T follicular helper cell (primary cell): ENCODE measurements around the gene ARHGAP6.
"Not testable (repeated sequence)": the region's sequence is repeated elsewhere in the genome, so short reads cannot be mapped to it uniquely, and the experiment has no call there.

Experiments
- DNase-seq: peaks from one replicate; pipeline ENCODE4 v3.0.0-alpha.2; 2020; ENCODE audit warnings: low read depth

Gene ARHGAP6

DNA sequence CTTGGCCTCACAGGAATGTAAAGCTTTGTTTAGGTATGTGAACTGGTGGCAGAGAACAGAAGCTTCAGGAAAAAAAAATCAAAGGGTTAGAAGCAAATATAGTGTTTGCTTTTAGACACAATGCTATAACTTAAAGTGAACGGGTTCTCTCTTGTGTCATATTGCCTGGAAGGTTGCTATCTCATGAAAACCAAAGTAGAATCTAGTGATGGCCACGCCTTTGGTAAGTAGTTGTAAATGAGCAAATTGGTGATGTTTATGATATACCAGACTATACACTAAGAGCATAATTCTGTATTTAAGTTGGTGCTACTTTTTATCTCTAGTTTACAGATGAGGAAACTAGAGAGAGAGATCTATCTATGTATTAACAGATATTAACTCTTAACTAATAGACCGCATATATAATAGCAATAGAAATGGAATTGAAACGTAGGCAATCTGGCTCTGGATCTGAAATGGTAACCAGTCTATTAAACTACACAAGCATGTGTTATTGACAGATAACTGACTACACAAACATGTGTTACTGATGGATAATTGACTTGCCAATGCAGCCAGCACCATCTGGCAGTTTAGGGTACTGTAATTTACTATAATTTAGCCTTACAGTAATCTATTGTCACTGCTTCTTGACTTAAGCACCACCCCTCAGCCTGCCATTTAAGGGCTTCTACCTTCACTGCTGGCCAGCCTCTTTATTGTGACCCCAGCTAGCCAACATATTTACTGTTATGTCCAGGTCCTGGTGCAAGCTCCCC, 513.7 kb downstream of the ARHGAP6 start:
- no peak for DNase-seq

DNA sequence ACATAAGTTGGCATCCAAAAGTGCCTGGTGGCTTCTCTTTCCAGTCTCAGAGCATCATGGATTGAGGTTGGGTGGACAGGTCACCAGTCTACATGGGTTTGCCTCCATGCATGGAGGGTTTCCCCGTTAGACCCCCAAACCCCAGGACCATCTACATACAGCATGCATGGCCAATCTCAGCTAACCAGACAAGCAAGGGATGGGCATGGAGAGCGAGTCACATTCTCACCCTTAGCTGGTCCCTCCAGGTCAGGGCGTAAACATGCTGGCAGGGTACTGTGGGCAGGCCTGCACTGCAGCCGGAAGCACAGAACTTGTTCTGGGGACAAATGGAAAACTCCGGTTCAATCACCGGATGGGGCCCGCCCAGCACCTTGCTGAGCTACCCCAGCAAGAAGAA, 517.3 kb downstream of the ARHGAP6 start:
- DNase-seq, result no peak

- DNase-seq, result no peak
Measured at GRCh38 chrX:11146411-11146810, 519.3 kb downstream of the ARHGAP6 start.

DNA sequence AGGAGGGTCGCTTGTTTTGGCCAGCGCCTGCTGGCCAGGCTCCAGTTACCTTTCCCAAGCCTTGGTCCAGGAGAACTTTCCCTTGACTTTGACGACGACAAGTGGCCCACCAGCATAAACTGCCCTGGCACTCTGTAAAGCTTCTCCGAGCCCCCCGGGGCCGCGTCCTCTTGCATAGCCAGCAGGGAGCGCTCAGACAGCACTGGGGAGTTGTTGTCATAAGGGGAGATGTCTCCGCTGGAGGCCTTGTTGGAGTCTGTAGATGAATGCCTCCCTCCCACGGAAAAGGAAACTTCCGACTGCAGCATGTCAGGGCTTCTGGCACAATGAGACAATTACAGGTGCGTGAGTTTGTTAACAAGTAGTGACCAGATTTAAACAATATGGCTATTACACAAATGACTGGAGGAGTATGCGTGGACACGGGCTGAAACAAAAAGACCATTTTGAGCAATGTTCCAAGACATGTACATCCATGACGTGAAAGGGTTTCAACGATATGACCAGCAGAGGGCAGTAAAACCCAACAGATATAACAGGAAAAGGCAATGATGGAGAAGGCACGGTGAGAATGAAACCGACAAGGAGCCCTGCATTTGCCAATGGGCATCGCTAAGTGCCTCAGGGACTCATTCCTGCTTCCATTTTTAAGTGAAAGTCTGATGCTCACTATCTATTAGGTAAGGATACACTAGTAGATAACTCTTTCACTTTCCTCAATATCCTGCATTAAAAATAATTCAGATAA, 521.6 kb downstream of the ARHGAP6 start:
- DNase-seq, result peak; percentile 27

DNA sequence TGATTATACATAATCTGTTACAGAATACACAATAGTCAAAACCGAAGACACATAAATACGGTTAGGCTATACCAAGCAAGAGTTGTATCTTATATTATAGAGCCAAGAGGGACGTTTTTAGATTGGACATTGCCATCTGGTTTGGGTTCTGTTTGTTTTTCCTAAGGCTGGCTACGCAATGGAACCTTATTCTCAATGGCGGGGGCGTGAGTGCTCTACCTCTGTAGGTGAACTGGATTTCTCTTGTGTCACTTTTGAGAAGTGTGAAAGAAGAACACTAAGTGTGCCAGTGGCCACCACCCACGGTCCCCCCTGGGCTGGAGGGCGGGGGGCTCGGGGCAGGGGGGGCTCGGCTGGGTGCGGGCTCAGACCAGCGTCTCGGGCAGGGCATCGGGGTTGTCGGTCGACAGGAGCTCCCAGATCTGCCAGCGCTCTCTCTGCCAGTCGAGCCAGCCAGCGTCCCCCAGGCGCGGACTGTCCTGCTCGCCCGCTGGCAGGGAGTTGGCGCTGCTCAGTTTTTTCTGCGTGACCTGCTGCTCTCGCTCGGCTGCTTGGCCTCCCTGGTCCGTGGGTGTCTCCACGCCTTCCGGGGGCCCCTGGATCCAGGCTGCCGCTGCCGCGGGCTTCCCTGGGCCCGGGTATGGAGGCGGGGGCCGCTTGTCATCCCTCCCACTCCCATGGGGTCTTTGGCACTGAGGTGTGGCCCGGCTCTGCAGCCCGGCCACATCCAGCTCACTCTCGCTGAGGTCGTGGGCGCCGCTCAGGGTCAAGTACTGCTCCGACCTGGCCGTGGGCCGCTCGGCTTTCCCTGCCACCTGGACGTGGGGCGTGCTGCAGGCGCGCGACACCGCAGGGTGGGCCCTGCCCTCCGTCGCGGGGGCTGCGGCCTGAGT, 527.0 kb downstream of the ARHGAP6 start:
- DNase-seq, result no peak

- DNase-seq, result no peak
Measured at GRCh38 chrX:11137543-11138139, 528.1 kb downstream of the ARHGAP6 start.

- no peak for DNase-seq
Measured at GRCh38 chrX:11135564-11136185, 530.0 kb downstream of the ARHGAP6 start.

GRCh38 chrX:11131146-11131545, 534.6 kb downstream of the ARHGAP6 start:
- DNase-seq, result no peak

DNA sequence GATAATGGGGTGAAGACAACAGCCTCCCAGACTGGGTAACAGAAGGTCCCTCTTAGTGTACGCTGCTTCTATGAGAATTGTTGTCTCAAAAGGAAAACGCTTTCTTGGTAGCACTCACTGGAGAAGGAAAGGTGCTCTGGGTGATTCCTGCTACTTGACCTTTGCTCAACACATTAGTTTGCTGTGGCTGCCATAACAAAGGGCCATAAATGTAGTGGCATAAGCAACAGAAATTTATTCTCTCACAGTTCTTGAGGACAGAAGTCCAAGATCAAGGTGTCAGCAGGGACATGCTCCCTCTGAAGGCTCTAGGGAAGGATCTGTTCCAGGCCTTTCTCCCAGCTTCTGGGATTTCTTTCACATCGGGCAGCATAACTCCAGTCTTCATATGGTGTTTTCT, 535.6 kb downstream of the ARHGAP6 start:
- DNase-seq, result no peak

- no peak for DNase-seq
Measured at GRCh38 chrX:11129534-11130105, 536.1 kb downstream of the ARHGAP6 start.

DNA sequence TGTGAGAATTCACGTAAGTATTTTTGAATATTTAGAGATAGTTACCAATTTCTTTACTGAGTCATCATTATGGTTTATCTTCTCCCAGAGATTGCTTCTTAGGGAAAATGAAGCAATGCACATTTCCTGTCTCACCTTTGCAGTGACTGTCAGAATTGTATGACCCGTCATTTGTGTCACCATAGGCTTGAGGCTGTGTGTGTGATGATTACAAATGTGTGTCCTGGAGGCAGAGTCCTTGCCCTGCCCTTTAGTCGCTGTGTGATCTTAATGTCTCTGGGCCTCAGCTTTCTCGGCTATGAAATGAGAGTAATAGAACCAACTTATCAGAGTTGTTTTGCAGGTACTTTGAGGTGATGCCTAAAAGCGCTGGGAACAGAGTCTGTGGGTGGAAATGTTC, 540.7 kb downstream of the ARHGAP6 start:
- no peak for DNase-seq

DNA sequence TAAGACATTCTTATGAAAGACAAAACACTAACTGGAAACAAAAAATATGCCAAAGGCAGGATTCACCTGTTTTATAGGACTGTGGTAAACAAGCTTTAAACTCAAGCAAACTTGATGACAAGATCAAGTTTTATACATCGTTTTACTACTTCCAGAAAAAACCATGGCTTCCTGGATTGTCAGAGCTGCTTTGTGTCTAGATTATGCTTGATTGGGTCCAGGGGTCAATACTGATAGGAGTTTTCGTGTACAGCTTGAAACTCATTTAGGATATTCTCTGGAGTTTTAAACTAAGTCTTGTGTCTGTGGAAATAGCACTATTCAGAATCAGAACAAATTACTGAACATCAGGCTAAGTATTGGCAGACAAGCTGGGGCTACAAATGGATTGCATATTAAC, 541.6 kb downstream of the ARHGAP6 start:
- no peak for DNase-seq

GRCh38 chrX:11123087-11123486, 542.6 kb downstream of the ARHGAP6 start:
- not testable (repeated sequence) for DNase-seq

DNA sequence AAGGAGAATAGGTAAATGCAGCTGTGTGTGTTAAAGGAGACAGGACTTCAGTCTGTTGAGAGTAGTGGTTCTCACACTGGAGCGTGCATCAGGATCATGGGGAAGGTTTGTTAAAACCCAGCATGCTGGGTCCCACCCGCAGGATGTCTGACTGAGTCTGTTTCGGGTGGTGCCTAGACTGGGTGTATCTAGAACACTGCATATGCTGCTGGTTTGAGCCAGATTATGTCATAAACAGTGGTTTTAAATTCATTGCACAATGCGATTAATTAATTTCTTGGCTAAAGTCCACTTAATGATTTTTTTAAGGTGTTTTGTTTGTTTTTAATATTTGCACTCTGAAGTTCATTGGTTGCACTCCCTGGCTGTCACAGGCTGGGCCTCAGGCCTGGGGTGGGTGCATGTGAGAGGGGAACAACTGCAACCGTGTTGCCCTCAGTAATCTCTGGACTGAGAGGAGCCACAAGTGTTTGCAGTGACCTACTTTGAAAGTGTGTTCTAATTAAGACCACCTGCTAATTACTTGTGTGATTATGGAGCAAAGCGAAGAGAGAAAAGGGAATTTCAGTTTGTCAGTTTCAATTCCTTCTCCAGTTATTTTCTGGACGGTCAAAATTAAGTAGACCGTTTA, 546.3 kb downstream of the ARHGAP6 start:
- no peak for DNase-seq

GRCh38 chrX:11117745-11118144, 548.0 kb downstream of the ARHGAP6 start:
- no peak for DNase-seq

DNA sequence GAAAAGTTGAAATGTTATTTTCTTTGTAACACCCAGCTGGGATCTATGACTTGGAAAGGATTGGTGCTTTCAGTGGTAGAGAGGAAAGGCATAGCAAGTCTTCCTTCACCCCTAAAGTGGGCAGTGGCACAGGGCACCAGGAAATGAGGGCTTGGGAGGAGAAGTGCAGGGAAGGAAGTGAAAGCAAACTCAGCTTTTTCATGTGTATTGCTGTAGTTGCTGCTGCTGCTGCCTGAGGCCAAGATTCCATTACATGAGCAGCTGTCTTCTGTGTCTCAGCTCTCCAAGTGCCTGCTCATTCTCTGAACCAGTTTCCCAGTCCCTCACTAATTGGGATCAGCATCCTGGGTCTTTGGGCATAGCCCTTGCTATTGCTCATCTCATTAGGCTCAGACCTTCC, 552.0 kb downstream of the ARHGAP6 start:
- DNase-seq, result no peak

DNA sequence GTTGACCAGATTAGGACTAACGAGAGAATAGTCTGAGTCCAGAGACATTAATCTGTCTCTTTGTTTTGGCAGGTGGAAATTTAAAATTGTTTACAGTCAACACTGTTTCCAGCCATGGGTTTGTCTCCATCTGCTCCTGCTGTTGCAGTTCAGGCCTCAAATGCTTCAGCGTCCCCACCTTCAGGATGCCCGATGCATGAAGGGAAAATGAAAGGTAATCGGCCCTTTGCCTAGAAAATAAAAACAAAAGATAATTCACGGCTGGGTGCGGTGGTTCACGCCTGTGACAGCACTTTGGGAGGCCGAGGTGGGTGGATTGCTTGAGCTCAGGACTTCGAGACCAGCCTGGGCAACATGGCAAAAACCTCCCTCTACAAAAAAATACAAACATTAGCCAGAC, 553.8 kb downstream of the ARHGAP6 start:
- no peak for DNase-seq

- peak; percentile 73 for DNase-seq
Measured at GRCh38 chrX:11111037-11111851, 554.5 kb downstream of the ARHGAP6 start, which contains the start of gene HCCS. HCCS (plus strand) TSS chrX:11111332; CDS start chrX:11112061, 729 bp downstream.

GRCh38 chrX:11109968-11110367, 555.8 kb downstream of the ARHGAP6 start:
- no peak for DNase-seq
